Measurements from ENCODE around the gene SOX10. TPM values are rescaled to one million over a fixed set of nuclear protein-coding genes. Genes with fewer than 3 reads are reported as not detected.

SOX10 gene
- total RNA-seq (2014; rRNA removed; shearing (Covaris generic)) = not detected in 2 replicates

- H3K9me3 ChIP-seq (replicated peaks) = no peaks in the 10 kb centered on the region
- DNase-seq = no peak
- no peaks in the 10 kb centered on the region for H3K4me1 ChIP-seq
- no peak within 1 kb of the TSS for H3K27ac ChIP-seq
- no peaks in the 10 kb centered on the region for H3K27me3 ChIP-seq
- no peaks in the 10 kb centered on the region for H3K36me3 ChIP-seq
- no peak within 1 kb of the TSS for H3K4me3 ChIP-seq
Observed at GRCh38 chr22:37983860-37984791, at the start of gene SOX10. TSS of gene SOX10 (minus strand) at chr22:37984555. CDS start at chr22:37983784, 771 bp downstream.

- Histone ChIP-seq H3K9me3 (replicated peaks) (no peaks in the 10 kb centered on the region), H3K36me3 (no peaks in the 10 kb centered on the region), H3K27me3 (0 out of 2 replicates have a peak, but pooled peaks cover 11% of the 10 kb centered on the region), H3K27ac (no peak overlapping the region), H3K4me3 (no peak overlapping the region), H3K4me1 (no peaks in the 10 kb centered on the region; the same call in 1 of the 2 replicates)
- no peak for DNase-seq
Observed at GRCh38 chr22:38033522-38034277, 49.3 kb upstream of the SOX10 start.

GRCh38 chr22:38032681-38033521 is 48.5 kb upstream of the SOX10 start:
- Histone ChIP-seq H3K9me3 (replicated peaks) (no peaks in the 10 kb centered on the region), H3K4me1 (no peaks in the 10 kb centered on the region; the same call in 1 of the 2 replicates), H3K27ac (no peak overlapping the region), H3K4me3 (no peak overlapping the region), H3K27me3 (0 out of 2 replicates have a peak, but pooled peaks cover 11% of the 10 kb centered on the region), H3K36me3 (no peaks in the 10 kb centered on the region)
- DNase-seq = no peak

GRCh38 chr22:38031491-38031890 is 47.1 kb upstream of the SOX10 start:
- Histone ChIP-seq H3K27me3 (peaks cover 16% of the 10 kb centered on the region; the same call in 1 of the 2 replicates), H3K4me3 (no peak overlapping the region), H3K36me3 (no peaks in the 10 kb centered on the region), H3K4me1 (no peaks in the 10 kb centered on the region; the same call in 1 of the 2 replicates), H3K27ac (no peak overlapping the region), H3K9me3 (replicated peaks) (no peaks in the 10 kb centered on the region)
- DNase-seq = no peak

GRCh38 chr22:38030311-38031133 is 46.2 kb upstream of the SOX10 start:
- Histone ChIP-seq H3K27me3 (peaks cover 16% of the 10 kb centered on the region; the same call in 1 of the 2 replicates), H3K4me3 (no peak overlapping the region), H3K36me3 (no peaks in the 10 kb centered on the region), H3K9me3 (replicated peaks) (no peaks in the 10 kb centered on the region), H3K4me1 (no peaks in the 10 kb centered on the region; the same call in 1 of the 2 replicates), H3K27ac (no peak overlapping the region)
- DNase-seq = no peak

- no peaks in the 10 kb centered on the region; the same call in 1 of the 2 replicates for H3K4me1 ChIP-seq
- no peak overlapping the region for H3K27ac ChIP-seq
- no peak overlapping the region for H3K4me3 ChIP-seq
Observed at GRCh38 chr22:38029901-38030300, 45.5 kb upstream of the SOX10 start.

GRCh38 chr22:38029370-38029769 is 45.0 kb upstream of the SOX10 start:
- H3K36me3 ChIP-seq = no peaks in the 10 kb centered on the region

More at GRCh38 chr22:38029901-38030300, 45.5 kb upstream of the SOX10 start:
- Histone ChIP-seq H3K9me3 (replicated peaks) (no peaks in the 10 kb centered on the region), H3K27me3 (peaks cover 16% of the 10 kb centered on the region; the same call in 1 of the 2 replicates), H3K36me3 (no peaks in the 10 kb centered on the region)
- DNase-seq = no peak

GRCh38 chr22:38028344-38029130 is 44.2 kb upstream of the SOX10 start:
- no peak for DNase-seq
- Histone ChIP-seq H3K27ac (no peak overlapping the region), H3K4me1 (no peaks in the 10 kb centered on the region), H3K36me3 (no peaks in the 10 kb centered on the region), H3K4me3 (no peak overlapping the region), H3K27me3 (peaks cover 16% of the 10 kb centered on the region; the same call in 1 of the 2 replicates), H3K9me3 (replicated peaks) (no peaks in the 10 kb centered on the region)

More at GRCh38 chr22:38029370-38029769, 45.0 kb upstream of the SOX10 start:
- peaks cover 16% of the 10 kb centered on the region; the same call in 1 of the 2 replicates for H3K27me3 ChIP-seq
- no peak for DNase-seq
- H3K27ac ChIP-seq = no peak overlapping the region
- H3K4me3 ChIP-seq = no peak overlapping the region
- no peaks in the 10 kb centered on the region for H3K9me3 ChIP-seq (replicated peaks)
- no peaks in the 10 kb centered on the region; the same call in 1 of the 2 replicates for H3K4me1 ChIP-seq

GRCh38 chr22:38027487-38027886 is 43.1 kb upstream of the SOX10 start:
- no peak for DNase-seq
- H3K9me3 ChIP-seq (replicated peaks) = no peaks in the 10 kb centered on the region
- H3K36me3 ChIP-seq = no peaks in the 10 kb centered on the region
- H3K27me3 ChIP-seq = peaks cover 16% of the 10 kb centered on the region; the same call in 1 of the 2 replicates
- no peak overlapping the region for H3K4me3 ChIP-seq
- no peaks in the 10 kb centered on the region for H3K4me1 ChIP-seq
- H3K27ac ChIP-seq = no peak overlapping the region

- Histone ChIP-seq H3K36me3 (no peaks in the 10 kb centered on the region), H3K9me3 (replicated peaks) (no peaks in the 10 kb centered on the region), H3K4me1 (no peaks in the 10 kb centered on the region), H3K27ac (no peak overlapping the region), H3K27me3 (peaks cover 16% of the 10 kb centered on the region; the same call in 1 of the 2 replicates), H3K4me3 (no peak overlapping the region)
- DNase-seq = peak; percentile 26 to 40
Observed at GRCh38 chr22:38026130-38027111, 42.1 kb upstream of the SOX10 start.

- Histone ChIP-seq H3K27me3 (peaks cover 12% of the 10 kb centered on the region; the same call in 1 of the 2 replicates), H3K27ac (no peak overlapping the region), H3K4me3 (no peak overlapping the region), H3K9me3 (replicated peaks) (no peaks in the 10 kb centered on the region), H3K36me3 (no peaks in the 10 kb centered on the region), H3K4me1 (no peaks in the 10 kb centered on the region)
- DNase-seq = no peak
Observed at GRCh38 chr22:38025514-38025913, 41.2 kb upstream of the SOX10 start.

- Histone ChIP-seq H3K36me3 (no peaks in the 10 kb centered on the region), H3K27me3 (peaks cover 6% of the 10 kb centered on the region; the same call in 1 of the 2 replicates), H3K27ac (no peak overlapping the region), H3K4me3 (no peak overlapping the region), H3K9me3 (replicated peaks) (no peaks in the 10 kb centered on the region), H3K4me1 (no peaks in the 10 kb centered on the region)
- DNase-seq = no peak
Observed at GRCh38 chr22:38023045-38023444, 38.7 kb upstream of the SOX10 start.
